Ovary (tissue), 9 donors: Measurements from ENCODE around the gene UNC5B. TPM values are rescaled to one million over a fixed set of nuclear protein-coding genes. Genes with fewer than 3 reads are reported as not detected.

Experiments used
- DNase-seq, 5 donors: peaks; one replicate each; pipeline ENCODE4 v3.0.0-alpha.2; 2019 to 2020
- H3K27ac ChIP-seq, 2 donors: fragments of 200-600 bp; one replicate each; pipeline versions ENCODE4 v1.5.1 to v1.8.0; 2019 to 2022
- H3K27me3 ChIP-seq: fragments of 200-600 bp; one replicate; pipeline ENCODE4 v1.8.0; 2022
- H3K36me3 ChIP-seq: fragments of 200-600 bp; sonication (generic); one replicate; pipeline ENCODE4 v1.5.1; 2019
- H3K4me1 ChIP-seq: one replicate; pipeline ENCODE4 v1.8.1; 2013; ENCODE audit warnings: mild to moderate bottlenecking, moderate library complexity; ENCODE audit not compliant: insufficient read depth
- H3K4me3 ChIP-seq: fragments of 200-600 bp; sonication (generic); one replicate; pipeline ENCODE4 v1.5.1; 2017
- H3K9me3 ChIP-seq, 2 donors: fragments of 200-600 bp in 1 of 2; sonication (generic) in 1 of 2; one replicate each; pipeline versions ENCODE4 v1.5.1 to v1.8.1; 2013 to 2019; ENCODE audit warnings: mild to moderate bottlenecking in 1 of 2, moderate library complexity in 1 of 2
- EP300 ChIP-seq: sonication (generic); formaldehyde crosslinking; IDR thresholded peaks from one replicate; pipeline ENCODE4 v1.6.1; 2017; ENCODE audit warnings: antibody characterized with exemption
- POLR2A ChIP-seq: fragments of 450-650 bp; IDR thresholded peaks from one replicate; pipeline ENCODE4 v1.6.1; 2017; ENCODE audit warnings: antibody characterized with exemption, mild to moderate bottlenecking, moderate library complexity
- WGBS, 3 donors: extraction: QIAGEN DNeasy Blood & Tissue Kit in 1 of 3; methylation state at CpG; one replicate each; pipeline versions ENCODE4 v1.1.5 to v1.1.7; 2013 to 2017; 5-methylcytosine and 5-hydroxymethylcytosine counted together
- intact Hi-C, 4 donors: fragments of 100-400 bp; cut with DNase I; formaldehyde crosslinking; loops; one replicate each; pipeline versions ENCODE4 v1.11.0 to v1.15.1; 2022 to 2023
- polyA plus RNA-seq, 2 donors: library from polyadenylated mRNA; stranded (reverse); fragments of 200-250 nt in 1 of 2; fragments of 350-450 nt in 1 of 2; fragmentation: Illumina TruSeq in 1 of 2; extraction: RNeasy Lipid Tissue Mini Kit (QIAGEN cat#74804) in 1 of 2; gene quantifications; one replicate each; pipeline ENCODE4 v1.2.3, GENCODE V29; 2013 to 2014
- total RNA-seq, 7 donors: library from RNA; depleted of rRNA in 2 of 7; stranded (reverse); fragments of >200 nt in 2 of 7; fragmentation: NEBNext Ultra II Directional in 3 of 7; extraction: Animal tissue kit (Norgen Biotek cat#: 25700) in 3 of 7; gene quantifications; one replicate each; pipeline versions ENCODE4 v1.1.0 to v1.2.4, GENCODE V29; 2016 to 2023
- TF ChIP-seq, protein P1 (sequence below), 3 donors: fragments of 450-650 bp in 2 of 3; fragments of 200-600 bp in 1 of 3; IDR thresholded peaks; one replicate each; pipeline versions ENCODE4 v1.5.1 to v1.8.0; 2016 to 2022; ENCODE audit warnings: antibody characterized with exemption in 3 of 3, mild to moderate bottlenecking in 1 of 3
- donor health status: DM: no; HTN: no; CAD: no; lungs with moderate emphysema.
- donor health status: DM: no; HTN: no; CAD: no.
- donor health status: Bipolar disorder and iron deficiency.
- donor health status: DM: yes; HTN: yes; CAD: no.
- donor health status: DM: no; HTN: no; CAD: no.
- donor health status: DM: yes; HTN: yes; CAD: no.

The UNC5B gene
- total and polyA plus RNA-seq, 9 donors, result 2.7 to 48.0 (median 6.3) TPM

DNA sequence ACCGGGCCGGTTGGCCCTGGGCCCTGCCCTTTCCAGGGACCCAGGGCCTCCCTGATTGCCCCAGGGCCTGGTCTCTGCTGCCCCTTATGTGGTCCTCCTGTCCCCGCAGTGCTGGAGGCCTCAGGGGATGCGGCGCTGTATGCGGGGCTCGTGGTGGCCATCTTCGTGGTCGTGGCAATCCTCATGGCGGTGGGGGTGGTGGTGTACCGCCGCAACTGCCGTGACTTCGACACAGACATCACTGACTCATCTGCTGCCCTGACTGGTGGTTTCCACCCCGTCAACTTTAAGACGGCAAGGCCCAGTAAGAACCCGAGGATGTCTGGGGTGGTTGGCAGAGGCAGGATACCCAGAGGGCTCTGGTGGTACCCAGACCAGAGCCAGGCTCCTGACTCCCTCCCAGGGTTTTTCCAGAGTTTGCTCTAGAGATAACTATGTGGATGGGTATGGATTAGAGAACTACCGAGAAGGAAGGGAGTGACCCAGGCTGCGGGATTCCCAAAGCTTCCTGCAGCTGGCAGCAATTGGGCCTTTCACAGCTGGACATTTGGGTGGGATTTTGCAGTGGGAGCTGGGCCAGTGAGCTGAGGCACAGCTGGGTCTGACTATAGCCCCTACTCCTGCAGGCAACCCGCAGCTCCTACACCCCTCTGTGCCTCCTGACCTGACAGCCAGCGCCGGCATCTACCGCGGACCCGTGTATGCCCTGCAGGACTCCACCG, 78.6 kb downstream of the UNC5B start:
- peaks cover 9% of the 10 kb centered on the region for H3K4me1 ChIP-seq
- DNase-seq, result no peak
- intact Hi-C loops, result no loop called here
- H3K27ac ChIP-seq, result no peak overlapping the region
- H3K27me3 ChIP-seq, result no peaks in the 10 kb centered on the region
- no peaks in the 10 kb centered on the region for H3K36me3 ChIP-seq
- TF ChIP-seq, protein P1, sequence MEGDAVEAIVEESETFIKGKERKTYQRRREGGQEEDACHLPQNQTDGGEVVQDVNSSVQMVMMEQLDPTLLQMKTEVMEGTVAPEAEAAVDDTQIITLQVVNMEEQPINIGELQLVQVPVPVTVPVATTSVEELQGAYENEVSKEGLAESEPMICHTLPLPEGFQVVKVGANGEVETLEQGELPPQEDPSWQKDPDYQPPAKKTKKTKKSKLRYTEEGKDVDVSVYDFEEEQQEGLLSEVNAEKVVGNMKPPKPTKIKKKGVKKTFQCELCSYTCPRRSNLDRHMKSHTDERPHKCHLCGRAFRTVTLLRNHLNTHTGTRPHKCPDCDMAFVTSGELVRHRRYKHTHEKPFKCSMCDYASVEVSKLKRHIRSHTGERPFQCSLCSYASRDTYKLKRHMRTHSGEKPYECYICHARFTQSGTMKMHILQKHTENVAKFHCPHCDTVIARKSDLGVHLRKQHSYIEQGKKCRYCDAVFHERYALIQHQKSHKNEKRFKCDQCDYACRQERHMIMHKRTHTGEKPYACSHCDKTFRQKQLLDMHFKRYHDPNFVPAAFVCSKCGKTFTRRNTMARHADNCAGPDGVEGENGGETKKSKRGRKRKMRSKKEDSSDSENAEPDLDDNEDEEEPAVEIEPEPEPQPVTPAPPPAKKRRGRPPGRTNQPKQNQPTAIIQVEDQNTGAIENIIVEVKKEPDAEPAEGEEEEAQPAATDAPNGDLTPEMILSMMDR (IDR thresholded peaks at IDR 0.05), result no peak
- TF ChIP-seq EP300 (no peak), POLR2A (no peak)
- H3K9me3 ChIP-seq, result no peaks in the 10 kb centered on the region
- H3K4me3 ChIP-seq, result no peak overlapping the region
- WGBS, 3 donors, result 82 to 87% (median 82%) methylated on average over 24 to 26 of the region's 26 CpGs

DNA sequence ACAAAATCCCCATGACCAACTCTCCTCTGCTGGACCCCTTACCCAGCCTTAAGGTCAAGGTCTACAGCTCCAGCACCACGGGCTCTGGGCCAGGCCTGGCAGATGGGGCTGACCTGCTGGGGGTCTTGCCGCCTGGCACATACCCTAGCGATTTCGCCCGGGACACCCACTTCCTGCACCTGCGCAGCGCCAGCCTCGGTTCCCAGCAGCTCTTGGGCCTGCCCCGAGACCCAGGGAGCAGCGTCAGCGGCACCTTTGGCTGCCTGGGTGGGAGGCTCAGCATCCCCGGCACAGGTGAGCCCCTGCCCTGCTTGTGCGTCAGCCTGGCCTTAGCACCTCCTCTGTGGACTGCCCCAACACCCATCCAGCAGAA, 79.1 kb downstream of the UNC5B start:
- H3K36me3 ChIP-seq, result no peaks in the 10 kb centered on the region
- peaks cover 9% of the 10 kb centered on the region for H3K4me1 ChIP-seq
- TF ChIP-seq EP300, result no peak
- TF ChIP-seq, protein P1 (IDR thresholded peaks at IDR 0.05), result no peak
- H3K4me3 ChIP-seq, result no peak overlapping the region
- 82 to 93% (median 92%) methylated on average over 13 of the region's 13 CpGs for WGBS, 3 donors
- DNase-seq, result no peak
- intact Hi-C loops, result no loop called here
- H3K9me3 ChIP-seq, result no peaks in the 10 kb centered on the region
- no peak overlapping the region for H3K27ac ChIP-seq
- no peaks in the 10 kb centered on the region for H3K27me3 ChIP-seq

DNA sequence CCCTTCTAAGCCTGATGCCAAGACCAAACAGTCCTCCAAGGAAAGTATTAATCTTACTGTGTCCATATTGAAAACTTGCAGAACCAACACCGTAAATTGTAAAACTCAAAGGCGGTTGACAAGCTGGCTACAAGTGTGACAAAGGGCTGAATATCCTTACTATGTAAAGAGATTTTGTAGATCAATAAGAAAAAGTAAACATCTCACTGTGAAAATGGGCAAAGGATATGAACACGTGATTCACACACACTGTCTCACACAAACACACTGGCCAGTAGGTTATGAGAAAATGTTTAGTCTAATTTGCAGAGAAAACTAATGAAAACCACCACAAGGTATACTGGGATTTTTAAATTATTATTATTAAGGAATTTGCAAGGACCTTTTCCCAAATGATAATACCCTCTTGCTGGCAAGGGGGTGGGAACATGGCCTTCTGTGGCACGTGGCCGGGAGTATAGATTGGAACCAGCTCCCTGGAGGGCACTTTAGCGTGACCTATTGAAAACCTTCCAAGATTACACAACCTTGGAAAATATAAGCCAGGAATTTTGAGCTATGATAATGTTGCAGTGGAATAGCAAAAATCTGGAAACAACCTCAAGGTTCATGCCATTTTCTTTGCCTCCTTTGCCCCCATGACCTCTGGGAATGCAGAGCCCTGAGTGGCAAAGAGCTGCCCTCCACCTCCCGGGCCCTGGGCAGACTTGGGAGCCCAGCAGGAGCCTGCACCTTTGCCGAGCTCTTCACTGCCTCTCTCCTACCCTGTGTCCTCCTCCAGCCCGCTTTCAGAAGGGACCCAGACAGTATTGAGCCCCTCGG, 80.5 kb downstream of the UNC5B start:
- WGBS, 3 donors, result 51 to 58% (median 53%) methylated on average over 10 of the region's 10 CpGs
- DNase-seq, result no peak

DNA sequence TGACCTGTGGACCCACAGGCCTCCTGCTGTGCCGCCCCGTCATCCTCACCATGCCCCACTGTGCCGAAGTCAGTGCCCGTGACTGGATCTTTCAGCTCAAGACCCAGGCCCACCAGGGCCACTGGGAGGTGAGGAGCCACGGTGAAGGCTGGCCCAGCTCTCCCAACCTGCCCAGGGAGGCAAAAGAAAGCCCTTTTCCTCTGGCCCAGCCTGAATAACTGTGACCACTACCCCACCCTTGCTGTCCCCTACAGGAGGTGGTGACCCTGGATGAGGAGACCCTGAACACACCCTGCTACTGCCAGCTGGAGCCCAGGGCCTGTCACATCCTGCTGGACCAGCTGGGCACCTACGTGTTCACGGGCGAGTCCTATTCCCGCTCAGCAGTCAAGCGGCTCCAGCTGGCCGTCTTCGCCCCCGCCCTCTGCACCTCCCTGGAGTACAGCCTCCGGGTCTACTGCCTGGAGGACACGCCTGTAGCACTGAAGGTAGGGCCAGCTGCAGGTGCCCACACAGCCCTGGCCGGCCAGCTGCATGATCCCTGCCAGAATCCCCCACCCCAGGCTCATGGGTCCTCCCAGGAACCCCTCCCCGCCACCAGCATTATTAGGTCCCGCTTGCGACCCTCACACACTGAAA, 81.2 kb downstream of the UNC5B start:
- Histone ChIP-seq H3K9me3 (no peaks in the 10 kb centered on the region), H3K36me3 (no peaks in the 10 kb centered on the region), H3K27ac (no peak overlapping the region), H3K27me3 (no peaks in the 10 kb centered on the region), H3K4me3 (no peak overlapping the region), H3K4me1 (peaks cover 9% of the 10 kb centered on the region)
- TF ChIP-seq, protein P1 (IDR thresholded peaks at IDR 0.05), result no peak
- TF ChIP-seq POLR2A, result no peak
- no peak for TF ChIP-seq EP300
- DNase-seq, result no peak
- intact Hi-C loops, result no loop called here
- WGBS, 3 donors, result 79 to 87% (median 85%) methylated on average over 19 of the region's 19 CpGs

More for the DNA sequence above, 80.5 kb downstream of the UNC5B start:
- H3K27ac ChIP-seq, result no peak overlapping the region
- intact Hi-C loops, result no loop called here
- TF ChIP-seq, protein P1 (IDR thresholded peaks at IDR 0.05), result no peak
- TF ChIP-seq EP300 (no peak), POLR2A (no peak)
- H3K27me3 ChIP-seq, result no peaks in the 10 kb centered on the region
- H3K9me3 ChIP-seq, result no peaks in the 10 kb centered on the region
- no peaks in the 10 kb centered on the region for H3K36me3 ChIP-seq
- H3K4me3 ChIP-seq, result no peak overlapping the region
- H3K4me1 ChIP-seq, result peaks cover 9% of the 10 kb centered on the region
